Peyer's patch (tissue), 4 donors: ENCODE results near the gene RNF26. TPM values are rescaled to one million over a fixed set of nuclear protein-coding genes. Genes with fewer than 3 reads are reported as not detected.
A peak's percentile ranks its signal among the peaks of the same experiment; 100 is the strongest.

Experiments used
- DNase-seq, 3 donors: peaks; one replicate each; pipeline ENCODE4 v3.0.0-alpha.2; 2017 to 2019
- H3K27ac ChIP-seq, 4 donors: fragments of 200-600 bp; sonication (generic); one replicate each; pipeline ENCODE4 v1.5.1; 2016 to 2019
- H3K27me3 ChIP-seq, 2 donors: fragments of 200-600 bp; sonication (generic); one replicate each; pipeline ENCODE4 v1.5.1; 2019
- H3K36me3 ChIP-seq, 3 donors: fragments of 200-600 bp; sonication (generic); one replicate each; pipeline ENCODE4 v1.5.1; 2016 to 2019
- H3K4me1 ChIP-seq, 4 donors: fragments of 200-600 bp; sonication (generic); one replicate each; pipeline ENCODE4 v1.5.1; 2016 to 2019
- H3K4me3 ChIP-seq, 4 donors: fragments of 200-600 bp; sonication (generic); 1 replicate in 3 of 4; 2 replicates in 1 of 4; pipeline ENCODE4 v1.5.1; 2016 to 2019; ENCODE audit warnings: mild to moderate bottlenecking in 1 of 4
- H3K9me3 ChIP-seq, 4 donors: fragments of 200-600 bp; sonication (generic); one replicate each; pipeline ENCODE4 v1.5.1; 2016 to 2019; ENCODE audit warnings: mild to moderate bottlenecking in 1 of 4
- POLR2A ChIP-seq, 2 donors: fragments of 450-650 bp; IDR thresholded peaks; one replicate each; pipeline ENCODE4 v1.5.1; 2017; ENCODE audit warnings: antibody characterized with exemption in 2 of 2, mild to moderate bottlenecking in 2 of 2, moderate library complexity in 2 of 2
- total RNA-seq, 4 donors: library from RNA; depleted of rRNA; stranded (reverse); fragments of >200 nt; gene quantifications; one replicate each; pipeline ENCODE4 v1.1.0, GENCODE V29; 2016
- TF ChIP-seq, protein P1 (sequence below), 6 experiments: fragments of 450-650 bp in 4 of 6; fragments of 200-600 bp in 2 of 6; sonication (generic) in 1 of 6; IDR thresholded peaks; one replicate each; pipeline ENCODE4 v1.5.1; 2017 to 2019; ENCODE audit warnings: antibody characterized with exemption in 6 of 6, mild to moderate bottlenecking in 3 of 6, moderate library complexity in 1 of 6

RNF26 gene
- total RNA-seq, 4 donors from 2014 or later = 15.5 to 23.4 (median 16.5) TPM

DNA sequence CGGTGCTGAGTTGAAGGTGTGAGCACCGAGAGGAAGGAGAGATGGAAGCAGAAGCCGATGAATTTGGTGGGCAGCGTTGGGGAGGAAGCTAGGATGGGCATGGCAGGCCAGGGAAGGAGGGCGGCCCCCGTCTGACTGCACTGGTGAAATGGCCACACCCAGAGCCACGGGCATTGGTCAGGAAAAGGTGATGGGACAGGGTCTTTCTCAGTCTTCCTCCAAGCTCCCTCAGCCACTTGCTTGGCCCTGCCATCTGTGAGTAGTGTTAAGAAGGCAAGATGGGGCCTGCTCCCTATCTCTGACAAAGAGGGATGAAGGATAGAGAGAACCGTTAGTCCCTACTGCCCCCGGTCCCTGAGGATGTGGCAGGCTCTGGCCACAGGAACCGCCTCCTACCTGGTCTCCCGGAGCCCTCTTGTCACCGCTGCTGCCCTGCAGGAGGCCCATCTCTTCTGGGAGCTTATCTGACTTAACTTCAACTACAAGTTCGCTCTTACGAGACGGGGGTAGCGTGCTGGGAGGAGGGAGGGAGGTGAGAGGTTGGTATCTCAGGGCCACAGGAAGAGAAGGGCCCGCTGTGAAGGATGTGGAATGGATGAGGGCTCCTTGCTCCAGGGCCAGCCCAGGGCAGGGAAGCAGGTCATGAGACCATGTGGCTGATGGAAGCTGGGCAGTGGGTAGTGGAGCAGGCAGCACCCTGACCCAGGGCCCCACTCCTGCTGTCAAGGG is 24.2 kb upstream of the RNF26 start:
- Histone ChIP-seq H3K4me1 (peaks cover 0 to 6% (median 3%) of the 10 kb centered on the region in 4 donors), H3K36me3 (peaks cover 0 to 21% (median 0%) of the 10 kb centered on the region in 3 donors), H3K4me3 (no peak overlapping the region), H3K9me3 (no peaks in the 10 kb centered on the region), H3K27ac (no peak overlapping the region), H3K27me3 (no peaks in the 10 kb centered on the region)
- DNase-seq = no peak
- no peak for TF ChIP-seq POLR2A (IDR thresholded peaks at IDR 0.05)
- TF ChIP-seq, protein P1, sequence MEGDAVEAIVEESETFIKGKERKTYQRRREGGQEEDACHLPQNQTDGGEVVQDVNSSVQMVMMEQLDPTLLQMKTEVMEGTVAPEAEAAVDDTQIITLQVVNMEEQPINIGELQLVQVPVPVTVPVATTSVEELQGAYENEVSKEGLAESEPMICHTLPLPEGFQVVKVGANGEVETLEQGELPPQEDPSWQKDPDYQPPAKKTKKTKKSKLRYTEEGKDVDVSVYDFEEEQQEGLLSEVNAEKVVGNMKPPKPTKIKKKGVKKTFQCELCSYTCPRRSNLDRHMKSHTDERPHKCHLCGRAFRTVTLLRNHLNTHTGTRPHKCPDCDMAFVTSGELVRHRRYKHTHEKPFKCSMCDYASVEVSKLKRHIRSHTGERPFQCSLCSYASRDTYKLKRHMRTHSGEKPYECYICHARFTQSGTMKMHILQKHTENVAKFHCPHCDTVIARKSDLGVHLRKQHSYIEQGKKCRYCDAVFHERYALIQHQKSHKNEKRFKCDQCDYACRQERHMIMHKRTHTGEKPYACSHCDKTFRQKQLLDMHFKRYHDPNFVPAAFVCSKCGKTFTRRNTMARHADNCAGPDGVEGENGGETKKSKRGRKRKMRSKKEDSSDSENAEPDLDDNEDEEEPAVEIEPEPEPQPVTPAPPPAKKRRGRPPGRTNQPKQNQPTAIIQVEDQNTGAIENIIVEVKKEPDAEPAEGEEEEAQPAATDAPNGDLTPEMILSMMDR (IDR thresholded peaks at IDR 0.05) = no peak

GRCh38 chr11:119310682-119311052 is 23.7 kb upstream of the RNF26 start:
- TF ChIP-seq, protein P1 (IDR thresholded peaks at IDR 0.05) = no peak
- no peak for TF ChIP-seq POLR2A (IDR thresholded peaks at IDR 0.05)
- no peaks in the 10 kb centered on the region for H3K27me3 ChIP-seq
- no peak overlapping the region for H3K4me3 ChIP-seq
- H3K9me3 ChIP-seq = no peaks in the 10 kb centered on the region
- H3K36me3 ChIP-seq = peaks cover 0 to 21% (median 0%) of the 10 kb centered on the region in 3 donors
- DNase-seq = no peak
- no peak overlapping the region for H3K27ac ChIP-seq
- H3K4me1 ChIP-seq = peaks cover 0 to 10% (median 5%) of the 10 kb centered on the region in 4 donors

- H3K9me3 ChIP-seq = no peaks in the 10 kb centered on the region
- H3K27ac ChIP-seq = peak overlapping the region in 2 of 4 donors; percentile 81 to 87
- TF ChIP-seq, protein P1 (IDR thresholded peaks at IDR 0.05) = no peak
- TF ChIP-seq POLR2A (IDR thresholded peaks at IDR 0.05) = no peak
- H3K4me3 ChIP-seq = peak overlapping the region in 3 of 4 donors; percentile 23 to 61 (median 56)
- peaks cover 0 to 15% (median 0%) of the 10 kb centered on the region in 3 donors for H3K36me3 ChIP-seq
- DNase-seq = no peak
- peaks cover 0 to 25% (median 15%) of the 10 kb centered on the region in 4 donors for H3K4me1 ChIP-seq
- H3K27me3 ChIP-seq = no peaks in the 10 kb centered on the region
Measured at GRCh38 chr11:119314726-119315125, 19.6 kb upstream of the RNF26 start.

DNA sequence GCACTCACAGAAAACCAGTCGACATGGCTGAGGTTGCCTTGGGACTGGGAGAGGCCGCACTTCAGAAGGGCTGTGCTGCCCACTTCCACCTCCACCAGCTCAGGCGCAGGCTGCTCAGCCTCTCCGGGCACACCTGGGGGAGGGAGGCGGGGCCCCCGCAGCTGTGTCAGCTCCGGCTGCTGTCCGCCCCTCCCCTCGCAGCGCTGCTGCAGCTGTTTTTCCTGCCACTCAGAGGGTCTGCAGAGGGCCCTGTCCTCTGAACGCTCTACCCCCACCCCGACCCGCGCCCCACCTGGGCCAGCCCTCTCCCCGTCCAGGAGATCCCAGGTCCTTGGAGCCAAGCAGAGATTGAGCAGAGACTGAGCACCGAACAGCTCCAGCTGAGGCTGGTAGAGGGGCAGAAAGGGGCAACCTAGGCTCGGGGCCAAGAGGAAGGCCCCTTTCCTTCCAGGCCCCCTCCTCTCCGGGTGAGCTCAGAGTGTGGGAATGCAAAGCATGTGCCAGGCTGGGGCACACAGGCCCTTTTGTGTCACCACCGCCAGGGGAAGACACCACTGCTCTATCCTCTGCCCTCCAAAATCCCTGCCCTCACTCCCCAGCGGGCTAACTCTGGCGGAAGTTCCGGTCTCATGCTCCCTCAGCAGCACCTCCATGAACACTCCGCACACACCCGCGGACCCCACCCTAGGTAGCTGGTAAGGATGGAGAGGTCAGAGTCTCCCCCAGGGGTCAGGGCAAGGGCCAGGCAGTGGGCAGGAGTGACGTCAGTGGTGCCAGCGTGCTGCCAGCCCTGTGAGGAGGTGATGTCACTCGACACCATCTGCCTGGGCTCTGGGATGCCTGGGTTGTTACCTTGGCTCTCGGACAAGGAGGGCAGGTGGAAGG is 19.0 kb upstream of the RNF26 start:
- H3K4me3 ChIP-seq = peak overlapping the region; percentile 23 to 61 (median 48)

GRCh38 chr11:119316016-119316728 is 18.2 kb upstream of the RNF26 start:
- peaks cover 0 to 35% (median 21%) of the 10 kb centered on the region in 4 donors for H3K4me1 ChIP-seq
- no peak for DNase-seq
- TF ChIP-seq POLR2A (IDR thresholded peaks at IDR 0.05) = no peak
- TF ChIP-seq, protein P1 (IDR thresholded peaks at IDR 0.05) = no peak
- H3K27ac ChIP-seq = peak overlapping the region; percentile 51 to 87 (median 74)
- H3K9me3 ChIP-seq = no peaks in the 10 kb centered on the region
- H3K27me3 ChIP-seq = no peaks in the 10 kb centered on the region
- H3K36me3 ChIP-seq = peaks cover 0 to 15% (median 0%) of the 10 kb centered on the region in 3 donors
- peak overlapping the region; percentile 23 to 61 (median 48) for H3K4me3 ChIP-seq

More for the DNA sequence above, 19.0 kb upstream of the RNF26 start:
- Histone ChIP-seq H3K27ac (peak overlapping the region; percentile 32 to 87 (median 74)), H3K36me3 (peaks cover 0 to 15% (median 0%) of the 10 kb centered on the region in 3 donors), H3K9me3 (no peaks in the 10 kb centered on the region), H3K27me3 (no peaks in the 10 kb centered on the region), H3K4me1 (peaks cover 0 to 29% (median 17%) of the 10 kb centered on the region in 4 donors)
- TF ChIP-seq POLR2A (IDR thresholded peaks at IDR 0.05) = no peak
- DNase-seq = peak in 2 of 3 donors; percentile 64 to 74
